Upper lobe of left lung (tissue), 6 donors: Measurements from ENCODE around the gene CCL7. TPM values are rescaled to one million over a fixed set of nuclear protein-coding genes. Genes with fewer than 3 reads are reported as not detected.

Experiments used
- ATAC-seq, 2 donors: fragments of 200-7000 bp; cut with Tn5 transposase; one replicate each; pipeline ENCODE4 v1.9.1; 2022; ENCODE audit warnings: mild to moderate bottlenecking in 2 of 2, moderate library complexity in 2 of 2; ENCODE audit not compliant: low FRiP score in 2 of 2
- DNase-seq, 2 donors: peaks; one replicate each; pipeline ENCODE4 v3.0.0-alpha.2; 2019 to 2020
- H3K27ac ChIP-seq, 4 donors: fragments of 200-600 bp; sonication (generic); one replicate each; pipeline ENCODE4 v1.5.1; 2016 to 2019
- H3K27me3 ChIP-seq, 4 donors: fragments of 200-600 bp; sonication (generic); one replicate each; pipeline ENCODE4 v1.5.1; 2017 to 2019
- H3K36me3 ChIP-seq, 4 donors: fragments of 200-600 bp; sonication (generic); one replicate each; pipeline ENCODE4 v1.5.1; 2016 to 2019
- H3K4me1 ChIP-seq, 4 donors: fragments of 200-600 bp; sonication (generic); one replicate each; pipeline ENCODE4 v1.5.1; 2018 to 2019
- H3K4me3 ChIP-seq, 4 donors: fragments of 200-600 bp; sonication (generic); one replicate each; pipeline ENCODE4 v1.5.1; 2017 to 2019; ENCODE audit warnings: mild to moderate bottlenecking in 2 of 4, moderate library complexity in 1 of 4
- H3K9me3 ChIP-seq, 4 donors: fragments of 200-600 bp; sonication (generic); one replicate each; pipeline ENCODE4 v1.5.1; 2018 to 2019
- EP300 ChIP-seq, 4 donors: sonication (generic); formaldehyde crosslinking; IDR thresholded peaks; one replicate each; pipeline ENCODE4 v1.5.1; 2017; ENCODE audit warnings: antibody characterized with exemption in 4 of 4, control low read depth in 2 of 4
- POLR2A ChIP-seq, 4 donors: fragments of 450-650 bp; IDR thresholded peaks; one replicate each; pipeline ENCODE4 v1.5.1; 2016 to 2017; ENCODE audit warnings: antibody characterized with exemption in 4 of 4, mild to moderate bottlenecking in 2 of 4
- POLR2AphosphoS5 ChIP-seq, 2 donors: sonication (generic); formaldehyde crosslinking; IDR thresholded peaks; one replicate each; pipeline ENCODE4 v1.5.1; 2017; ENCODE audit warnings: antibody characterized with exemption in 2 of 2
- WGBS, 2 donors: methylation state at CpG; one replicate each; pipeline ENCODE4 v1.1.5; 2017 to 2018; 5-methylcytosine and 5-hydroxymethylcytosine counted together
- total RNA-seq, 6 donors: library from RNA; depleted of rRNA in 4 of 6; stranded (reverse); fragments of >200 nt in 4 of 6; gene quantifications; one replicate each; pipeline versions ENCODE4 v1.1.0 to v1.2.1, GENCODE V29; 2016 to 2021
- TF ChIP-seq, protein P1 (sequence below), 6 experiments: fragments of 450-650 bp in 4 of 6; fragments of 200-600 bp in 2 of 6; sonication (generic) in 2 of 6; IDR thresholded peaks; one replicate each; pipeline ENCODE4 v1.5.1; 2016 to 2019; ENCODE audit warnings: antibody characterized with exemption in 6 of 6
- donor health status: DM: no; HTN: no; CAD: no; lungs with moderate emphysema.
- donor health status: DM: no; HTN: yes; CAD: no; lungs with severe emphysema.

The CCL7 gene
- total RNA-seq, 6 donors from 2014 or later: 0.34 TPM; not detected in 5

DNA sequence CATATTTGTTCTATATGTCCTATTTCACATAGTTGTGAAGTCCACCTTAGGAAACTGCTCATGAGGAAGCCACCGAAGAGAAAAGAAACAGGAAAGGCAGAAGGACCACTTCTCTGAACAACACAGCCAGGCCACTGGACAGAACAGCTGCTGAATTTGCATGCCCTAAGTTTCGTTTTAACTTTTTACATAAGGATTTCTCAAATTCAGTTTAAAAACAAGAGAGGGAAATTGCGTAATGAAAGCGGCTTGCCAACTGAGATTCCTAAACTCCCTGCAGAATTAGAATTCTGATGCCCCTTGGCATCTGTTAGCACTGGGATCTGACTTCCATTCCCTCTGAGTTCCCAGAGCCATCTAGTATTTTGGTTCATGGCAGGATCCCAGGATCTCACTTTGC lies 44.3 kb downstream of the CCL7 start:
- 18 to 40% methylated on average over 4 of the region's 4 CpGs for WGBS, 2 donors
- Histone ChIP-seq H3K4me3 (no peak overlapping the region), H3K36me3 (no peaks in the 10 kb centered on the region), H3K27ac (peak overlapping the region in 3 of 4 donors; percentile 1 to 66 (median 26)), H3K4me1 (peaks cover 0 to 12% (median 8%) of the 10 kb centered on the region in 4 donors), H3K9me3 (no peaks in the 10 kb centered on the region), H3K27me3 (no peaks in the 10 kb centered on the region)
- no peak for DNase-seq
- ATAC-seq: peak in 1 of 2 donors; percentile 58
- TF ChIP-seq POLR2AphosphoS5 (IDR thresholded peaks at IDR 0.05): no peak
- no peak for TF ChIP-seq POLR2A (IDR thresholded peaks at IDR 0.05)
- TF ChIP-seq, protein P1, sequence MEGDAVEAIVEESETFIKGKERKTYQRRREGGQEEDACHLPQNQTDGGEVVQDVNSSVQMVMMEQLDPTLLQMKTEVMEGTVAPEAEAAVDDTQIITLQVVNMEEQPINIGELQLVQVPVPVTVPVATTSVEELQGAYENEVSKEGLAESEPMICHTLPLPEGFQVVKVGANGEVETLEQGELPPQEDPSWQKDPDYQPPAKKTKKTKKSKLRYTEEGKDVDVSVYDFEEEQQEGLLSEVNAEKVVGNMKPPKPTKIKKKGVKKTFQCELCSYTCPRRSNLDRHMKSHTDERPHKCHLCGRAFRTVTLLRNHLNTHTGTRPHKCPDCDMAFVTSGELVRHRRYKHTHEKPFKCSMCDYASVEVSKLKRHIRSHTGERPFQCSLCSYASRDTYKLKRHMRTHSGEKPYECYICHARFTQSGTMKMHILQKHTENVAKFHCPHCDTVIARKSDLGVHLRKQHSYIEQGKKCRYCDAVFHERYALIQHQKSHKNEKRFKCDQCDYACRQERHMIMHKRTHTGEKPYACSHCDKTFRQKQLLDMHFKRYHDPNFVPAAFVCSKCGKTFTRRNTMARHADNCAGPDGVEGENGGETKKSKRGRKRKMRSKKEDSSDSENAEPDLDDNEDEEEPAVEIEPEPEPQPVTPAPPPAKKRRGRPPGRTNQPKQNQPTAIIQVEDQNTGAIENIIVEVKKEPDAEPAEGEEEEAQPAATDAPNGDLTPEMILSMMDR (IDR thresholded peaks at IDR 0.05): no peak
- no peak for TF ChIP-seq EP300 (IDR thresholded peaks at IDR 0.05)

DNA sequence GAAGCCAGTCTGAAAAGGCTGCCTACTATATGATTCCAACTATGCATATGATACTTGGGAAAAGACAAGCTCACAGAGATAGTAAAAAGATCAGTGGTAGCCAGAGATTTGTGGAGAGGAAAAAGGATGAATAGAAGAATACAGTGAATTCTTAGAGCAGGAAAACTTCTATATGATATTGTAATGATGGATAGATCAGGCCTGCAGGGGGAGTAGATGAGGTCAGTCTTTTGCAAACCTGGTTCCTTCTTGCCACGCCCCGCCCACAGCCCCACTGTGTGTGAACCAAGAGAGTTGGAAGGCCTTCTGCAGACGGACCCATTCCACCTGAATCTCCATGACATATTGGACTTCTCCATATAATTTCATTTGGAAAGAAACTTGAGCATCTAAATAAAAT lies 48.5 kb downstream of the CCL7 start:
- Histone ChIP-seq H3K4me1 (peaks cover 0 to 12% (median 10%) of the 10 kb centered on the region in 4 donors), H3K9me3 (no peaks in the 10 kb centered on the region), H3K36me3 (no peaks in the 10 kb centered on the region), H3K4me3 (no peak overlapping the region), H3K27me3 (no peaks in the 10 kb centered on the region), H3K27ac (no peak overlapping the region)
- ATAC-seq: peak in 1 of 2 donors; percentile 38
- TF ChIP-seq EP300 (IDR thresholded peaks at IDR 0.05) (no peak), POLR2A (IDR thresholded peaks at IDR 0.05) (no peak), POLR2AphosphoS5 (IDR thresholded peaks at IDR 0.05) (no peak)
- TF ChIP-seq, protein P1 (IDR thresholded peaks at IDR 0.05): no peak
- DNase-seq: no peak
- WGBS, 2 donors: 71% methylated on average over 3 of the region's 3 CpGs

DNA sequence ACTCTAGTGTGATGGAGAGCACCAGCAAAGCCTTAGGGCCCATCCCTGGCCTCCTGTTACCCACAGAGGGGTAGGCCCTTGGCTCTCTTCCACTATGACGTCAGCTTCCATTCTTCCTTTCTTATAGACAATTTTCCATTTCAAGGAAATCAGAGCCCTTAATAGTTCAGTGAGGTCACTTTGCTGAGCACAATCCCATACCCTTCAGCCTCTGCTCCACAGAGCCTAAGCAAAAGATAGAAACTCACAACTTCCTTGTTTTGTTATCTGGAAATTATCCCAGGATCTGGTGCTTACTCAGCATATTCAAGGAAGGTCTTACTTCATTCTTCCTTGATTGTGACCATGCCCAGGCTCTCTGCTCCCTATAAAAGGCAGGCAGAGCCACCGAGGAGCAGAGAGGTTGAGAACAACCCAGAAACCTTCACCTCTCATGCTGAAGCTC lies 49.0 kb downstream of the CCL7 start, which contains the start of gene CCL8:
TSS of gene CCL8 (plus strand) at position 397 of the 445 bp plus-strand sequence. CDS start 67 bp downstream, outside the sequence.
- Histone ChIP-seq H3K27ac (peak within 1 kb of the TSS in 1 of 4 donors; percentile 0), H3K4me3 (no peak within 1 kb of the TSS), H3K4me1 (peaks cover 0 to 10% (median 9%) of the 10 kb centered on the region in 4 donors), H3K36me3 (no peaks in the 10 kb centered on the region), H3K9me3 (peaks cover 0 to under 1% (median 0%) of the 10 kb centered on the region in 4 donors), H3K27me3 (no peaks in the 10 kb centered on the region)
- 13 to 35% methylated on average over 2 of the region's 2 CpGs for WGBS, 2 donors
- TF ChIP-seq, protein P1 (IDR thresholded peaks at IDR 0.05): no peak
- TF ChIP-seq POLR2A (IDR thresholded peaks at IDR 0.05): peak in 1 of 4 donors; percentile 22
- ATAC-seq: peak in 1 of 2 donors; percentile 68
- no peak for DNase-seq

Other genes starting within 250 kb of the CCL7 start
- gene CCL2, start 14.9 kb upstream of the CCL7 start, total RNA-seq: 10 to 100 TPM; 11.5 to 100.0 (median 15.6) TPM
- 1 to 10 TPM in 1 of 6 donors, not detected in 5; 1.2 TPM for gene CCL11, start 15.5 kb downstream of the CCL7 start, total RNA-seq
- gene CCL8, start 49.2 kb downstream of the CCL7 start, total RNA-seq: 1 to 10 TPM in 2 of 6 donors, under 1 TPM in 1, not detected in 3; 0.29 to 3.2 (median 1.4) TPM
- 10 to 100 TPM in 1 of 6 donors, 1 to 10 TPM in 2, under 1 TPM in 2, not detected in 1; 0.76 to 16.7 (median 1.9) TPM for gene CCL13, start 86.3 kb downstream of the CCL7 start, total RNA-seq
- gene CCL1, start 93.0 kb downstream of the CCL7 start, total RNA-seq: not detected